Testis (tissue), 5 donors: ENCODE data around the gene DDX43. TPM values are rescaled to one million over a fixed set of nuclear protein-coding genes. Genes with fewer than 3 reads are reported as not detected.
A peak's percentile ranks its signal among the peaks of the same experiment; 100 is the strongest.

ENCODE experiments used
- DNase-seq: peaks from one replicate; pipeline ENCODE4 v3.0.0-alpha.2; 2019
- H3K27ac ChIP-seq, 2 donors: fragments of 200-600 bp; sonication (generic); one replicate each; pipeline ENCODE4 v1.5.1; 2019
- H3K27me3 ChIP-seq: fragments of 200-600 bp; sonication (generic); one replicate; pipeline ENCODE4 v1.5.1; 2019
- H3K36me3 ChIP-seq: fragments of 200-600 bp; sonication (generic); one replicate; pipeline ENCODE4 v1.5.1; 2017; ENCODE audit warnings: low read depth; ENCODE audit errors: missing control alignments
- H3K4me1 ChIP-seq: fragments of 200-600 bp; sonication (generic); one replicate; pipeline ENCODE4 v1.5.1; 2019
- H3K4me3 ChIP-seq, 2 donors: fragments of 200-600 bp; sonication (generic); one replicate each; pipeline ENCODE4 v1.5.1; 2017 to 2019
- H3K9me3 ChIP-seq: fragments of 200-600 bp; sonication (generic); one replicate; pipeline ENCODE4 v1.5.1; 2017
- POLR2A ChIP-seq: fragments of 450-650 bp; IDR thresholded peaks from one replicate; pipeline ENCODE4 v1.6.1; 2017; ENCODE audit warnings: antibody characterized with exemption, mild to moderate bottlenecking, moderate library complexity
- WGBS, 2 donors: methylation state at CpG; one replicate each; pipeline ENCODE4 v1.1.5; 2018; 5-methylcytosine and 5-hydroxymethylcytosine counted together
- intact Hi-C: fragments of 100-400 bp; cut with DNase I; formaldehyde crosslinking; loops from one replicate; pipeline ENCODE4 v1.15.1; 2023; ENCODE audit warnings: low total_unique reads
- long read RNA-seq, 2 donors: transcript quantifications; one replicate each; lab custom pipeline, GENCODE V29; 2026
- polyA plus RNA-seq: library from polyadenylated mRNA; stranded (reverse); fragments of 350-450 nt; fragmentation: Illumina TruSeq; extraction: RNeasy Lipid Tissue Mini Kit (QIAGEN cat#74804); gene quantifications from one replicate; pipeline ENCODE4 v1.2.3, GENCODE V29; 2014; ENCODE audit warnings: low read depth, low replicate concordance; ENCODE audit not compliant: insufficient read depth
- total RNA-seq, 2 donors: library from RNA; depleted of rRNA; stranded (reverse); fragments of >200 nt; gene quantifications; one replicate each; pipeline ENCODE4 v1.2.3, GENCODE V29; 2016
- TF ChIP-seq, protein P1 (sequence below), 3 experiments: fragments of 450-650 bp in 2 of 3; fragments of 200-600 bp in 1 of 3; sonication (generic) in 1 of 3; IDR thresholded peaks; one replicate each; pipeline ENCODE4 v1.5.1; 2016 to 2019; ENCODE audit warnings: antibody characterized with exemption in 3 of 3, mild to moderate bottlenecking in 2 of 3, moderate library complexity in 1 of 3

Gene DDX43
- 10 to 100 TPM; 20.1 to 26.0 TPM for total RNA-seq
- polyA plus RNA-seq, result 24.5 TPM
- long read RNA-seq, donor 1, transcript DDX43-201 (17 exons, 2,513 nt), result major isoform, 5 of 6 reads
- long read RNA-seq, donor 1, partial matches to known transcripts, result 0 of 6 reads
- long read RNA-seq, donor 1, other reads (novel, unspliced or antisense), result 0 of 6 reads
- long read RNA-seq, donor 2, partial matches to known transcripts, result 0 of 3 reads
- long read RNA-seq, donor 2, other reads (novel, unspliced or antisense), result 0 of 3 reads

DNA sequence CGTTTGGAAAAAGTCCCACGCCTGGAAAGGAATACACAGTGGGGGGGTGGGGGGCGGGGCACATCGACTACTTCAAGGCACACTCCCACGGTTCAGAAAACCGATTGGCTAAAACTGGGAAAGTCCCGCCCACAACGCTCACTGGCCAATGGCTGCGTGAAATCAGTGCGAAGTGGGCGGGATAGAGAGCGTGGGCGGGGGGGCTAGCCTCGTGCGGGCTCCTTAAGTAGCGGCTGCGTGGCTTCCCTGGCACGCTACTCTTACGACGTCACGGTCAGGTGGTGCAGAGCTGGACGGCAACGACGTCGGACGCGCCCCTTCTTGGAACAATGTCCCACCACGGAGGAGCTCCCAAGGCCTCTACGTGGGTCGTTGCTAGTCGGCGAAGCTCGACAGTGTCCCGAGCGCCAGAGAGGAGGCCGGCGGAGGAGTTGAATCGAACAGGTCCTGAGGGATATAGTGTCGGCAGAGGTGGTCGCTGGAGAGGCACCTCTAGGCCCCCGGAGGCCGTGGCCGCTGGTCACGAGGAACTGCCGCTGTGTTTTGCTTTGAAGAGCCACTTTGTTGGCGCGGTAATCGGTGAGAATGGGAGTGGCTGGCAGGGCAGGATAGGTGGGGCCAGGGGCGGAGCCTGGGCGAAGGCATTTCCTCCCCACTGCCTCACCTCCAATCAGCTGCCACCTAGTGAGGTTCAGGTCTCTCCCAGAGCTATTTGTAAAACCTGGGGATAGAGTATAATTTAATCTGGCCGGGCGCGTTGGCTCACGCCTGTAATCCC is at the start of gene DDX43:
TSS of gene DDX43 (plus strand) at position 252 of the 778 bp plus-strand sequence. CDS start at position 330, 78 bp downstream.
- intact Hi-C loops, result no loop called here
- 60 to 71% methylated on average over 30 to 54 of the region's 54 CpGs for WGBS, 2 donors
- peak; percentile 92 for DNase-seq
- Histone ChIP-seq H3K36me3 (no peaks in the 10 kb centered on the region), H3K9me3 (no peaks in the 10 kb centered on the region), H3K4me1 (no peaks in the 10 kb centered on the region), H3K27me3 (no peaks in the 10 kb centered on the region), H3K4me3 (peak within 1 kb of the TSS; percentile 41 to 63), H3K27ac (peak within 1 kb of the TSS in 1 of 2 donors; percentile 65)
- TF ChIP-seq, protein P1, sequence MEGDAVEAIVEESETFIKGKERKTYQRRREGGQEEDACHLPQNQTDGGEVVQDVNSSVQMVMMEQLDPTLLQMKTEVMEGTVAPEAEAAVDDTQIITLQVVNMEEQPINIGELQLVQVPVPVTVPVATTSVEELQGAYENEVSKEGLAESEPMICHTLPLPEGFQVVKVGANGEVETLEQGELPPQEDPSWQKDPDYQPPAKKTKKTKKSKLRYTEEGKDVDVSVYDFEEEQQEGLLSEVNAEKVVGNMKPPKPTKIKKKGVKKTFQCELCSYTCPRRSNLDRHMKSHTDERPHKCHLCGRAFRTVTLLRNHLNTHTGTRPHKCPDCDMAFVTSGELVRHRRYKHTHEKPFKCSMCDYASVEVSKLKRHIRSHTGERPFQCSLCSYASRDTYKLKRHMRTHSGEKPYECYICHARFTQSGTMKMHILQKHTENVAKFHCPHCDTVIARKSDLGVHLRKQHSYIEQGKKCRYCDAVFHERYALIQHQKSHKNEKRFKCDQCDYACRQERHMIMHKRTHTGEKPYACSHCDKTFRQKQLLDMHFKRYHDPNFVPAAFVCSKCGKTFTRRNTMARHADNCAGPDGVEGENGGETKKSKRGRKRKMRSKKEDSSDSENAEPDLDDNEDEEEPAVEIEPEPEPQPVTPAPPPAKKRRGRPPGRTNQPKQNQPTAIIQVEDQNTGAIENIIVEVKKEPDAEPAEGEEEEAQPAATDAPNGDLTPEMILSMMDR (IDR thresholded peaks at IDR 0.05), result no peak
- TF ChIP-seq POLR2A, result no peak

DNA sequence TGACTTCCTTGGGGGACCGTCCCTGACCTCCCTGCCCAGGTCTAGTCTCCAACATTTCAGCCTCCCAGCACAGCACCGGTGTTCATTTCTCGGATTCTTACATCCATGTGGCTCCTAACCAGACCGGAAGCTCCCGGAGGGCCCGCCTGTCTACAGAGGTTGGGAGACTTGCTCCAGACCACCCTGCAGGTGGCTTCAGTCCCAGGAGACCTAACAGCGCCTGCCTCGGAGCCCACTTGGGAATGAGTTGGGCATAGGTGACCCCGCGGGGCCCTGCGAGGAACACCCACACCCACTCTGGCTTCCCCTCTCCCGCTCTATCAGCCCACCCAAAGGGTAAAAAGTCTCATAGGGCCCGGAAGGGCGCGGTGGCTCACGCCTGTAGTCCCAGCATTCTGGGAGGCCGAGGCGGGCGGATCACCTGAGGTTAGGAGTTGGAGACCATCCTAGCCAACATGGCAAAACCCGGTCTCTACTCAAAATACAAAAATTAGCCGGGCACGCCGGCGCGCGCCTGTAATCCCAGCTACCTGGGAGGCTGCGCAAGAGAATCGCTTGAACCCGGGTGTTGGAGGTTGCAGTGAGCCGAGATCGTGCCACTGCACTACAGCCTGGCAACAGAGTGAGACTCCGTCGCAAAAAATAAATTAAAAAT is 46.0 kb upstream of the DDX43 start:
- H3K27me3 ChIP-seq, result no peaks in the 10 kb centered on the region
- no peaks in the 10 kb centered on the region for H3K36me3 ChIP-seq
- TF ChIP-seq, protein P1 (IDR thresholded peaks at IDR 0.05), result no peak
- no peak for TF ChIP-seq POLR2A
- H3K9me3 ChIP-seq, result no peaks in the 10 kb centered on the region
- intact Hi-C loops, result no loop called here
- no peak overlapping the region for H3K27ac ChIP-seq
- peak overlapping the region in 1 of 2 donors; percentile 35 for H3K4me3 ChIP-seq
- no peaks in the 10 kb centered on the region for H3K4me1 ChIP-seq
- DNase-seq, result no peak
- WGBS, 2 donors, result 31 to 32% methylated on average over 19 to 33 of the region's 33 CpGs

- WGBS, 2 donors, result 30 to 34% methylated on average over 6 of the region's 6 CpGs
- no peaks in the 10 kb centered on the region for H3K4me1 ChIP-seq
Measured at GRCh38 chr6:73349311-73349710, 45.3 kb upstream of the DDX43 start.

DNA sequence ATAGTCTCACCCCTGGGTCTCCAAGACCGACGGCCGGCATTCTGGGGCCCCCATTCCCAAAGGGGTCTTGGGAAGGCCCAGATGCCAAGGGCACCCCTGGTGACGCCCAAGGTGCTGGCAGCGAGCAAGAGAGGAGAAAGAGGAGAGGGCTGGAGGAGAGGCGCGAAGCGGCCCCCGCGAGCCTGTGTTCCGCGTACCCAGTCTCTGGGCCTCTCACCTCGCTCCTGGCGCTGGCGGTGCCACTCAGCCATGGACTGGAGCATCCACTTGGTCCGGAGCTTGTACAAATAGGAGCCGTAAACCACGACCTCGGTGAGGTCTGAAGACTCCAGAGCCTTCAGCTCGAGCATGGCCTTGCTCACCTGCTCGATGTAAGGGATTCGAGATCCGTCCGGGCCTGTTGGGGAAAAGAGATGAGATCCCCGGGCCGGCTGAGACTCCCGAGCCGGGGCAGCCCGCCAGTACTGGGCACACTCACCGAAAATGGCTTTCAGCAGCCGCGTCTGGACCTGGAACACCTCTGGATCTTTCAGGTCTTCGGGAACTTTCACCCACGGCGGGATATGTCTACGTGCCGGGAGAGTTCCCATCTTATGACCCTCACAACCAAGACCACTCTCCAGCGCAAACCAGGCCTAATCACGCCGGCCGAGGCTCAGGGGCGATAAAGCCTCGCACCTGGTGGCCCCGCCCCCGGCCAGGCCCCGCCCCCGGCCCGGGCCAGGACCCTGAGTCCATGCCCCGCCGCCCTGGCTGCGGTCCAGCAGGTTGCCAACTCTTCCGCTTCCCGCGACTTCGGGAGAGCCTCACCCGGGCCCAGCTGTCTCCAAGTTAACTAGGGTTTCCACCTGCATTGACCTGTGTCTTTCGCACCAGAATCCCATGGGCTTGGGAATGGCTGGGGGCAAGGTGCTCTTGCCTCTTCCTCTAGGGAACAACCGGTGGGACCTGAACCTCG is 40.7 kb upstream of the DDX43 start, which contains the start of gene DPPA5:
TSS of gene DPPA5 (minus strand) at position 641 of the 958 bp plus-strand sequence. CDS start at position 590, 51 bp downstream.
- Histone ChIP-seq H3K9me3 (no peaks in the 10 kb centered on the region), H3K27me3 (no peaks in the 10 kb centered on the region), H3K27ac (no peak within 1 kb of the TSS), H3K4me1 (no peaks in the 10 kb centered on the region), H3K4me3 (peak within 1 kb of the TSS in 1 of 2 donors; percentile 29), H3K36me3 (no peaks in the 10 kb centered on the region)
- TF ChIP-seq, protein P1 (IDR thresholded peaks at IDR 0.05), result no peak
- TF ChIP-seq POLR2A, result no peak
- intact Hi-C loops, result no loop called here
- DNase-seq, result peak; percentile 18
- WGBS, 2 donors, result 71 to 87% methylated on average over 26 to 58 of the region's 59 CpGs

More at GRCh38 chr6:73349311-73349710, 45.3 kb upstream of the DDX43 start:
- intact Hi-C loops, result no loop called here
- H3K36me3 ChIP-seq, result no peaks in the 10 kb centered on the region
- no peak overlapping the region for H3K4me3 ChIP-seq
- H3K27ac ChIP-seq, result no peak overlapping the region
- TF ChIP-seq, protein P1 (IDR thresholded peaks at IDR 0.05), result no peak
- TF ChIP-seq POLR2A, result no peak
- no peaks in the 10 kb centered on the region for H3K27me3 ChIP-seq
- no peak for DNase-seq
- no peaks in the 10 kb centered on the region for H3K9me3 ChIP-seq
